UCSD-AML1 (cell line): ENCODE measurements around the gene KIF3B.
"Not testable (repeated sequence)": the region's sequence is repeated elsewhere in the genome, so short reads cannot be mapped to it uniquely, and the experiment has no call there.

ENCODE experiments used
- DNase-seq: peaks from one replicate; lab custom pipeline; 2025; ENCODE audit not compliant: unreplicated experiment; lab: John Stamatoyannopoulos, UW

KIF3B gene

DNA sequence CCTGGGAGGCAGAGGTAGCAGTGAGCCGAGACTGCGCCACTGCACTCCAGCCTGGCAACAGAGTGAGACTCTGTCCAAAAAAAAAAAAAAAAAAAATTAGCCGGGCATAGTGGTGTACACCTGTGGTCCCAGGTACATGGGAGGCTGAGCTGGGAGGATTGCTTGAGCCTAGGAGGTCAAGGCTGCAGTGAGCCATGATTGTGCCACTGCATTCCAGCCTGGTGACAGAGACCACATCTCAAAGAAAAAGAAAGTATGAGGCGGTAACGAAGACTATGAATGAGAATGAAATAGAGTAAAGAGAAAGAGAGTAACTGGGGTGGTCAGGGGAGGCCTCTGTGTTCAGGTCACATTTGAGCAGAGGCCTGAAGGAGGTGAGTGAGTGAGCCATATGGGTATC, 31.2 kb upstream of the KIF3B start:
- DNase-seq = not testable (repeated sequence)

DNA sequence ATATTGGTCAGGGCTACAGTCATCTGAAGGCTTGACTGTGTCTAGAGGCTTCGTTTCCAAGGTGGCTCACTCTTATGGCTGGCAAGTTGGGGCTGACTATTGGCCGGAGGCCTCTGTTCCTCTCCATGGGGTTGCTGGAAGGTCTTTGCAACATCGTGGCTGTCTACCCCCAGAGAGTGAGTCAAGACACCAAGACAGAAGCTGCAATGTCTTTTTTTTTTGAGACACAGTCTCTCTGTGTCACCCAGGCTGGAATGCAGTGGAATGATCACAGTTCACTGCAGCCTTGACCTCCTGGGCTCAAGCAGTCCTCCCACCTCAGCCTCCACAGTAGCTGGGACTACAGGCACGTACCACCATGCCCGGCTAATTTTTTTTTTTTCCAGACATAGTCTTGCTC, 29.4 kb upstream of the KIF3B start:
- no peak for DNase-seq

DNA sequence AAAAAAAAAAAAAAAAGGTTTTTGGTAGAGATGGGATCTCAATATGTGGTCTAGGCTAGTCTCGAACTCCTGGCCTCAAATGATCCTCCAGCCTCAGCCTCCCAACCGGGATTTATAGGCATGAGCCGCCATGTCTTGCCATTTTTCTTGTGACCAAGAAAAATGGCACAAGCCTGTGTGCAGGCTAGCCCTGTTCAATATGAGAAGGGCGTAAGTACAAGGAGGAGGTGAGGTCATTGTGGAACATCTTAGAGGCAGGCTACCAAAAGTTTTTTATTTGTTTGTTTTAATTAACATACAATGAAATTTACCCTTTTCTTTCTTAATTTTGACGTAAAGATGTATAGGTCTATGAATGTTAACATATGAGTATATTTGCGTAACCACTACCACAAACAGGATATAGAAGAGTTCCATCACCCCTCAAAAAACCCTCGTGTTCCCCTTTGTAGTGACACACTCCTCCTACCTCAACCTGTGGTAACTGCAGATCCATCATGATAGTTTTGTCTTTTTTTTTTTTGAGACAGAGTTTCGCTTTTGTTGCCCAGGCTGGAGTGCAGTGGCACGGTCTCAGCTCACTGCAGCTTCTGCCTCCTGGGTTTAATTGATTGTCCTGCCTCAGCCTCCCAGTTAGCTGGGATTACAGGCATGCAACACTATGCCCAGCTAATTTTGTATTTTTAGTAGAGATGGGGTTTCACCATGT, 28.3 kb upstream of the KIF3B start:
- DNase-seq = no peak

DNA sequence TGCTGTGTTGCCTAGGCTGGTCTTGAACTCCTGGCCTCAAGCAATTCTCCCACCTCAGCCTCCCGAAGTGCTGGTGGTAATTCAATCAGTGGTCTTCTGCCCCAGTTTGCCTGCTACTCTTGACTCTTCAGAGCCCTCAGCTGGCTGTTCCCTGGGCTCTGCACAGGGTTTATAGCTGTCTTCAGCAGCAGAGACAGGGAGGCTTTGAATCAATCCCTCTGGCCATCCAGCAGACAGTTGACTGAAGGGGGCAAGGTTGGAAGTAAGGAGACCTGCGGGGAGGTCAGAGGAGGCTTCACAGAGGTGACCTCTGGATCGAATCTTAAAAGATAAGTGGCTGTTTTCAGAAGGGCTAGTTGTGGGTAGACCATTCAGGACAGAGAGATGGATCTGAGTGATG, 26.0 kb upstream of the KIF3B start:
- DNase-seq = no peak

DNA sequence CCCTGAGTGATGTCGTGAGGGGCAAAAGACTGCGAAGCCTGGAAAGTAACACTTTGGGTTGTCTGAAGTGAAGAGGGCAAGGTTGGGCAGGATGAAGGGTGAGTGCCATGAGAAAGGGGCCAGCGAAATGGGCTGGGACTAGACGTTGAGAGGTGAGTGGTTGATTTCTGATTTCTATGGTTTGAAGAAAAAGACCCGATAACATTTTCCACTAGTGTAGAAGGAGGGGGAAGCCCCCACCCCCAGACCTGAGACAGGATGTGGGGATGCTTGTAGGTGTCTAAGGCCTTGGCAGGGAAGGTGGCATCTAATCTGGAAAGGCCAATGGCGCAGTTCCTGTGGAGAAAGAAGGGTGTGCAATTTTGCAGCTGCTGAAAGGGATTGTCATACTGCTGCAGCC, 25.3 kb upstream of the KIF3B start:
- DNase-seq = no peak

DNA sequence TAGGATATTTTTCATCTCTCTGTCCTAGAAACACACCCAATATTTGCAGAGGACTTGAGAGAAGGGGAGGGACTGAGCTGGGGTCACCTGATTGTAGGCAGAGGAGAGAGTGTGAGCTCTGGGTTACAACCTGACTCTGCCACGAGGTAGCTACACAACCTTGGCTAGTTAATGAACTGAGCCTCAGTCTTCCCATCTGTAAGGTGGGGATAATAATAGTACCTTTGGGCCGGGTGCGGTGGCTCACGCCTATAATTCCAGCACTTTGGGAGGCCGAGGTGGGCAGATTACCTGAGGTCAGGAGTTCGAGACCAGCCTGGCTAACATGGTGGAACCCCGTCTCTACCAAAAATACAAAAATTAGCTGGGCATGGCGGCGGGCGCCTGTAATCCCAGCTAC, 16.5 kb upstream of the KIF3B start:
- DNase-seq = not testable (repeated sequence)

DNA sequence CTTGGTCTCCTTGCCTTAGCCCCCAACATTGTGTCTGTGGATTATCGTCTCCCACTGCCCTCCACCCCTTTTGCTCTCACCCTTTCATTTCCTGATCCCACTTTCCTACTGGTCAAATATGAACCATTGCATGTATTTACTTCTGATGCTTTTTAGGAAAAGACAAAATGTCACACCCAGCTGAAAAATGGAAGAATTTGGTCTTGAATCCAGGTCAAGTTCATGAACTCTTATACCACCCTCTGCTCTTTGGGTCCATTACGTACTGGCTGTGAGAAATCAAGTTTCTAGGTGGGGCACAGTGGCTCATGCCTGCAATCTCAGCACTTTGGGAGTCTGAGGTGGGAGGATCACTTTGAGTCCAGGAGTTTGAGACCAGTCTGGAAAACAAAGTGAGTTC, 15.8 kb upstream of the KIF3B start:
- DNase-seq = no peak

DNA sequence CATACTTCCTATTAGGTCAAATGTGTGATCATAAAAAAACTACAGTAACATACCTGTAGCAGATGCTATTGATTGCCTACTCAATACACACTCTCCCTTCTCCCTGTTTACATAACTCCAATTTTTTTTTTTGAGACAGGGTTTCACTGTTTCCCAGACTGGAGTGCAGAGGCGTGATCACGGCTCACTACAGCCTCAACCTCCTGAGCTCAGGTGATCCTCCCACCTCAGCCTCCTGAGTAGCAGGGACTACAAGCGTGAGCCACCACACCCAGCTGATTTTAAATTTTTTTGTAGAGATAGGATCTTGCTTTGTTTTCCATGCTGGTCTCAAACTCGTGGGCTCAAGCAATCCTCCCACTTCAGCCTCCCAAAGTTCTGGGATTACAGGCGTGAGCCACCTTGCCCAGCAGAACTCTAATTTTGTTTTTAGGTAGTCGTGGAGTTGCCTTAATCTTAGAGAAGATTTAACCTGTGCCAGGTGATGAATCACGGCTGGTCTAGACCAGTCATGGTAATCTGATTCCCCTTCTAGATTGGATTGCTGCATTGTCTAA, 14.0 kb upstream of the KIF3B start:
- DNase-seq = no peak

DNA sequence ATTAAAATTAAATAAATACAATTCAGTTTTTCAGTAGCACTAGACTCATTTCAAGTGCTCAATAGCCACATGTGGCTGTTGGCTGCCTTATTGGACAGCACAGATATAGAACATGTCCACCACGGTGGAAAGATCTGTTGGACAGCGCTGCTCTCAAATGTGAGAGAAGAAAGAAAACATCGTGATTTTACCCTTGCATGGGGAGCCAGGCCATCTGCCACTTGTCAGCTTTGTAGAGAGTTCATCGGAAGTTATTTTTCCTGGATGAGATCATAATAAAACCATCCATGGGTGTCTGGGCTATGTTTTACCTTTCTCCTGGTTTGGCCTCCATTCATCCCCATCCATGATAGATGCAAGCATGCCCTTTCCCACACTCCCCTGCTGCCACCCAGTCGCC, 5.8 kb upstream of the KIF3B start:
- no peak for DNase-seq

DNA sequence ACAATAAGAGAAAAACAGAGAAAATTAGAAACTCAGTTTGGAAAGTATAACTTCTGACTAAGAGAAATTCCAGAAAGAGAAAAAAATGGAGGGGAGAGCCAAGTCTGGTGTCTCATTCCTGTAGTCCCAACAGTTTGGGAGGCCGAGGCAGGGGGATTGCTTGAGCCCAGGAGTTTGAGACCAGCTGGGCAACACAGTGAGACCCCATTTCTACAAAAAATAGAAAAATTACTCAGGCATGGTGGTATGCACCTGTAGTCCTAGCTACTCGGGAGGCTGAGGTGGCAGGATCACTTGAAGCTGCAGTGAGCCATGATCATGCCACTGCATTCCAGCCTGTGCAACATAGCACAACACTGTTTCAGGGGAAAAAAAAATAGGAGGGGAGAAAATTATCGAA, 3.1 kb upstream of the KIF3B start:
- DNase-seq = no peak

DNA sequence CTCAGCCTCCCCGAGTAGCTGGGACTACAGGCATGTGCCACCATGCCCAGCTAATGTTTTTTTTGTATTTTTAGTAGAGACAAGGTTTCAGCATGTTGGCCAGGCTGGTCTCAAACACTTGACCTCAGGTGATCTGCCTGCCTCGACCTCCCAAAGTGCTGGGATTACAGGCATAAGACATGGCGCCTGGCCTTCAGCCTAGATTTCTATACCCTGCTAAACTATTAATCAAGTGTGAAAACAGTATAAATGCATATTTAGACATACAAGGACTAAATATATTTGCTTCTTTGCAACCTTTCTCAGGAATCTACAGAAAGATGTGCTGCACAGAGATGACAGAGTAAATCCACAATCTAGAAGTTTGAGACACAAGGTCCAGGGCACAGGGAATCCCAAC, 2.3 kb upstream of the KIF3B start:
- not testable (repeated sequence) for DNase-seq

DNA sequence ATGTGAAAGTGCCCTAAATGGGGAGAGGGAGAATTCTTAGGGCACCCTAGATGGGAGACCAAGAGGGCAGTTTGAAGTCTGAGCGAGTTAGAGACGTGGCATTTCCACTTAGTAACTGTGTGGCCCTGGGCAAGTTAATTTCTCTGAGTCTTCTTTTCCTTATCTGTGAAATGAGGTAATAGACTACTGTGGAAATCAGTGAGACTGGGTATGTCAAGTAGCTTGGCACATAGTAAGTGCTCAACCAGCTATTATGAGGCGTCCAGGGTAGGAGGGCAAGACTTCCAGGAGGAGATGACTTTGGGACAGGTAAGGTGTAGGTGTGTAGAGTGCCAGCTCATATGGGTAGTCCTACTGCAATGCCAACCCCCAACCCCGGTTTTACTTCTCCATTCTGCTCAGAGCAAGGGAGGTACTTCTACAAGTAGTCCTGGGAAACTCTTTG, 770 bp downstream of the KIF3B start:
- DNase-seq = no peak

DNA sequence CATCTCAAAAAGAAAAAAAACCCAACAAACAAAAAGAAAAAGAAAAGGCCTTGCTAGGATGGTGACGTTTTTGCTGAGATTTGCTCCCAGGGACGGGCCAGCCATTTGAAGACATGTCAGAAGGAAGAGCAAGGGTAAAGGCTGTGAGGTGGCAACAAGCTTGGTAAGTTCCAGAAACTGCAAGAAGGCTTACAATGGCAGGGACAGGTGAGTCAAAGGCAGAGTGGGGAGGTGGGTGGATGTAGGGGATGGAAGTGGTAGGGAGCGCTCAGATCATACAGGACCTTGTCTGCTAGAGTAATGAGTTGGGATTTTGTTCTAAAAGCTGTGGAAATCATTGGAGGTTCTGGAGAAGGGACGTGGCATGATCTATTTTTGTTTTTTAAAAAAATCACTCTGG, 4.3 kb downstream of the KIF3B start:
- no peak for DNase-seq

DNA sequence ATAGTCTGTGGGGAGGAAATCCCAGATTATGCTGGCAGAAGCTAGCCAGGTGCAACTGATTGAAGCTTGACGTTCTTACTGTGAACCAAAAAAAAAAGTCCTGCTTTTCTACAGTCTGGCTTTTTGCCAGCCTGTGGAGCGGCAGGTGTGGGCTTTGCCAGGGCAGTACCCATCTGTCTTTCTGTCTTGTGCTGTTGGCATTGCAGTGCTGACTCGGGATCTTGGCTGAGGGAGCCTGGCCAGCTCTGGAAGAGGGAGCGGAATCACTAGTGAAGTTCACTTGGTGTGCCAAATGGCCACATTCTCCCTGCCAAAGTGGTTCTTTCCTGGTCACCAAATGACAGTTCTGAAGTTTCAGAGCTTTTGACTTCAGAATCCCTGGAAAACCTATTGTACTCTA, 5.0 kb downstream of the KIF3B start:
- DNase-seq = no peak

DNA sequence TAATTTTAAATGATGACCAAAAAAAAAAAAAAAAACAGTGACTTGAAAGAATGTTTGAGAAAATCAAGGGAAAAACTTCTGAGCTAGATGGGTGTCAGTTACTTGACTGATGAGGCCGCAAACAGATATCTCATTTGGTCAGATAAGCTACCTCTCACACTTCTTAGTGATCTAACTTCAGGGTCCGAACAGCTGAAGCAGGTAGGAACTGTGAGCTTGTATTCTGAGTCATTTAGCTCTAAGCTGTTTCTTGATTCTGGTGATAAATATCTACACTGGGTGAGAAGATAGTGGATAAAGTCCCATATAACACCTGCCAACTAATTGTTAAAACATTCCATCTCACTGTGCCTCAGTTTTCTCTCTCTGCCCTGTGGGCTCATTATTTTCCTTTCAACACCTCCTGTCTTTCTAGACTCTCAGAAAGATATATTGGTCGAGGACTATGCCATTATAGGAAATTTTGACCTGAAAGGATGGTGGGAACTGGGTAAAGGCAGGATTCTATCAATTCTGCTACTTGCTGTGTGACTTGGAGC, 7.7 kb downstream of the KIF3B start:
- no peak for DNase-seq

DNA sequence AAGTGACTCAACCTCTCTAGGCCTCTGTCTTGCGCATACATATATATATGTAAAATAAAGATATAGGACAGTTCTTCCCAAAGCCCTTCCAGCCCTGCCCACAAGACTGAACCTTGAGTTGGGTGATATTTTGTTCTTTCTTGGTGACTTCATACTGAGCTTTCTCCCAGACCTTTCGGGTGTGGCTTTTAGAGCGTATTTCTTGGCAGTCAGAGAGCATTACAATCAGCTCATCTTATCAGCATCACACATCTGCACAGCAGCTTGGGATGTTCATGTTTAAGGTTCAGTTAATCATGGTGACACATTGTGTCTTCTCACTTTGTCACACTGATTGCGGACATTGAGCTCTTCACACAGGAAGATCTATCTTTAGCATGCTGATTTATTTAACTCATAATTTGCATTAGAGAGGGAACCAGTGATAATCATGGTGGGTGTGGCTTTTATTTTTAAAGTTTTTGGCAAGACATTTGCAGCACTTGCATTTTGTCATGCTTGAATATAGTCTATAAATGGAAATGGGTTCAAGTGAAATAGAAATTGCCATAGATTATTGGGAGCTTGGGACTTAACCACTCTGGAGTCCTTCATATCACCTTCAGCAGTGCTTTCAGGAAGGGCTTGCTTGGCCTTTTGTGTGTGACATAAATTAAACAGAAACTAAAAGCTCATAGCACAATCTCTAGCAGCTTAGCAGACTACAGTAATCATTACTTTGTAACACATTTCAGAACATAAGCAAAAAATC, 8.3 kb downstream of the KIF3B start:
- DNase-seq = no peak

DNA sequence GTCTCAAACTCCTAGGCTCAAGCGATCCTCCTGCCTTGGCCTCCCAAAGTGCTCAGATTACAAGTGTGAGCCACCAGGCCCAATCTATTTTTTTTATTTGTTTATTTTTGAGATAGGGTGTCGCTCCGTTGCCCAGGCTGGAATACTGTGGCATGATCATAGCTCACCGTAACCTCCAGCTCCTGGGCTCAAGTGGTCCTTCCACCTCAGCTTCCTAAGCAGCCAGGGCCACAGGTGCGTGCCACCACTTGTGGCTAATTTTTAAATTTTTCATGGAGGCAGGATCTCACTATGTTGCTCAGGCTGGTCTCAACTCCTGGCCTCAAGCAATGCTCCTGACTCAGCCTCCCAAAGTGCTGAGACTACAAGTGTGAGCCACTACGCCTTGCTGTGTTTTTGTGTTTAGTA, 9.8 kb downstream of the KIF3B start:
- DNase-seq = no peak

DNA sequence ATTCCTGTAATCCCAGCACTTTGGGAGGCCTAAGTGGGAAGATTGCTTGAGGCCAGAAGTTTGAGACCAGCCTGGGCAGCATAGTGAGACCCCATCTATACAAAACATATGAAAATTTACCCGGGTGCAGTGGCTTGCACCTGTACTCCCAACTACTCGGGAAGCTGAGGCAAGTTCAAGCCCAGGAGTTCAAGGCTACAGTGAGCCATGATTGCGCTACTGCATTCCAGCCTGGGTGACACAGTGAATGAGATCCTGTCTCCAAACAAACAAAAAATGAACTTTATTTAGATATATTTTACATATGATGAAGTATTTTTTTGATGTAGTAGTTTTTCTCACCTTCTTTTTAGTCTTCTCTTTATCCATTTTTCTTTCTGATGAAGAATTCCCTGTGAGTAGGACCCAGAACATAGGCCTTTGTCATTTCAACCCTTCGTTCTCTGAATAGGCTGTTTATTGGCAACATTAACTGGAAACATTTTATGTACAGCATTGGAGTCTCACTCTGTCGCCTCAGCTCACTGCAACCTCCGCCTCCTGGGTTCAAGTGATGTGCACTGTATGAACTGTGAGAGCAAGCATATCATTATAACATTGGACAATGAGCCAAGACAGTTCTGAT, 10.9 kb downstream of the KIF3B start:
- no peak for DNase-seq

DNA sequence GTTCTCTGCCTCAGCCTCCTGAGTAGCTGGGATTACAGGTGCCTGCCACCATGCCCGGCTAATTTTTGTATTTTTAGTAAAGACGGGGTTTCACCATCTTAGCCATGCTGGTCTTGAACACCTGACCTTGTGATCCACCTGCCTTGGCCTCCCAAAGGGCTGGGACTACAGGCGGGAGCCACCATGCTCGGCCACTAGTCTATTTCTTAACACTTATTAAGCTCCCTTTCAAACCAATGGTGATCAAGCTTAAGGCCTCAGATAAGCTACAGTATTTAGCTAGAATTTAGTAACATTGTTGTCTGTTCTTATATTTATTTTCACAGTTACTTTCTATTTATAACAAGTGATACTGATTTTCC, 11.8 kb downstream of the KIF3B start:
- not testable (repeated sequence) for DNase-seq

DNA sequence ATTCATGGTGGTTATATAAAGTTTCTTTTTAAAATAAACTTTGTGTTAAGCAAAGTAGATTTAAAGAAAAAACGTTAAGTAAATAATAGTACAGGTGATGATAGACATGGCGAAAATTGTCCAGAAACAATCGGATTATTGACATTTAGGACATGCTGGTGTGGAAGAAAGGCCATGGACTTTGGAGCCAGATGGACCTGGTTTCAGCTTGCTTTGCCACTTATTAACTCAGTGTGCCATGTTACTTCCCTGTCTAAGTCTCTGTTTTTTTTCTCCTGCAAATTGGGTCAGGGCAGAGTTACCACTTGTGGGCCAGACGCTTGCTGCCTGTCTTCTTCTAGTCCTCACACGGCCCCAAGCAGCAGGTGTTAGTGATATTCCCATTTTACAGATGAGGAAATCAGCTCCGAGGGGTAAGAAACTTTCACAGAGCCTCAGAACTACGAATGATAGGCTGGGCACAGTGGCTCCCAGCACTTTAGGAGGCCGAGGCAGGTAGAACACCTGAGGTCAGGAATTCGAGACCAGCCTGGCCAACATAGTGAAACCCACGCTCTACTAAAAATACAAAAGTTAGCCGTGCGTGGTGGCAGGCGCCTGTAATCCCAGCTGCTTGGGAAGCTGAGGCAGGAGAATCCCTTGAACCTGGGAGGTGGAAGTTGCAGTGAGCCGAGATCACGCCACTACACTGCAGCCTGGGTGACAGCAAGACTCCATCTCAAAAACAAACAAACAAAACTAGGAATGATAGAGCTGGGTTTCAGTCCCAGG, 12.4 kb downstream of the KIF3B start:
- no peak for DNase-seq

DNA sequence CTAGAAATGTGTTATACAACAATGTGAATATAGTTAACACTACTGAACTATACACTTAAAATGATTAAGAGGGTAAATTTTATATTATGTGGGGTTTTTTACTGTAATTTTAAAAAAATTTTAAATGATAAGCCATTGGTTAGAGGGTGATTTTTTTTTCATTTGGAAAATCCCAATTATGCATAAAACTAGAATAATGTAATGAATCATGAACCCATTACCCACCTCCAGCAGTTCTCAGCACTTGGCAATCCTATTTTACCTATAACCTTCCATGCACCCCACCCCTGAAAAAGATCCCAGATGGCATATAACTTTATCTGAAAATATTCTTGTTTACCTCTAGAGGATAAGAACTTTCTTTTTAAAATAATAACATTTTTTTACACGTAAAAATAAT, 13.7 kb downstream of the KIF3B start:
- no peak for DNase-seq
